Cortex of kidney (tissue), 1 donor: ENCODE data around the gene CYTH1.

Experiments used
- DNase-seq: peaks from one replicate; lab custom pipeline; 2025; lab: John Stamatoyannopoulos, UW

The CYTH1 gene

DNA sequence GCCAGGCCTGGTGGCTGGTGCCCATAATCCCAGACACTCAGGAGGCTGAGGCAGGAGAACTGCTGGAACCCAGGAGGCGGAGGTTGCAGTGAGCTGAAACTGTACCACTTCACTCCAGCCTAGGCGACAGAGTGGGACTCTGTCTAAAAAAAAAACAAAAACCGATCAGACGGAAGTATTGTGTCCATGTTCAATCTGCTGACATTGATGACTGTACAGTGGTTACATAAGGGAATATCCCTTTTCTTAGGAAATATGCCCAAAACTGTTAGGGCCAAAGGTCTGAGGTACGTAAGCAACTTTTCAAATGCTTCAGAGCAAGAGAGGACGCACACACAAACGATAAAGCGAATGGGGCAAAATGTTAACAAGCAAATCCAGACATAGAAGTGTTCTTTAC lies 135.0 kb downstream of the CYTH1 start:
- DNase-seq: no peak

DNA sequence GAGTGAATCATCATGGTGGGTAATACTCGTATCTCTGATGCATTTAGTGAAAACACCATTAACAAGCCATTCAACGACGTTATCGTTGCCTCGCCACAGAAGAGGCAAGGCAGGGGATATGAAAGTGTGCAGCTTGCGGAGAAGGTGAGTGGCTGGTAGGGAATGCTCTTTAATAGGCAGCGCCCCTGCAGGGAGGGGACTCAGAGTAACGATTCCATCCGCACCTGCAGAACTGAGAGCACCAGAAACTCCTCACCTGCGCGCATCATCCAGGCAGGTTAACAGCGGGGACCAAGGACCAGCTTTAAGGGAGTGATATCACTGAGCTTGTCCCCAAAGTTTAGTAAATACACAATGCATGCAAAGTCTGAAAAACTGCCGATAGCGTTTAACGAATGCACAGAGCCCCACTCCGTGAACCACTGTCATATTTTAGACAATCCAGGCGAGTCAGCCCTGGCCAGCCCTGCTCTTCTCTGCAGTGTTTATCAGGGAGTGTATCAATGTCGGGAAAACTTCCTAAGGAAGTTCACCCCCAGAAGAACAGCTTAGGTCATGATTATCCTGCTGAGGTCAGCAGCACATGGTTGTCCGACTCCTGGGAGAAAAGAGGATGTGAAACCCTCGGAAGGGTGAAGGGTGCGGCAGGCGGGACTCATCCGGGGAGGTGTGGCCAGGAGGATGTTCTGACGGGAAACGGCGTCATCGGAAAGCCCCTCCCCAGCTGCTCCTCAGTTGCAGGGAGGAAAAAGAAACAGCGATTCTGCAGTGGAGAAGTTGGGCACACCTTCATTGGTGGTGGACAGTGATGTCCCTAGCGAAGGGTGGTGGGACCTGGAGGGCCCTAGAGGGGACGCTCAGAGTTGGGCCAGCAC lies 136.4 kb downstream of the CYTH1 start:
- no peak for DNase-seq

DNA sequence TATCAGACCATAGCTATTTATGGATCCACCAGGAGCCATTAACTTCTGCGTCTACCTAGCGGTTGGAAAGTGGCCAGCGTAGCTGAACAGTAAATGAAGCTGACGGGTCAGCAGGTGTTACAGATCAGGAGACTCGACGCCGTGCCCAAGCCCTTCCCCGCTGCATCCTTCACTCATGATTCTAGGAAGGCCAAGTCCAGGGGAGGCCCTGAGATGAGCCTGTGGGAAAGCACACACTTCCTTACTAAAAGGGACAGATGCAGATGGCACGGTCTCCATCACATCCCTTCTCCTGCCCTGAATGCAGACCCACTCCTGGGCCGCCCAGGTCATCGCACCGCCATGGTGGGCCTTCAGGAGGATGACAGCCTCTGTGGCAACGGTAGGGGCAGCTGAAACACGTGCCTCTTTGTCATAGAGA lies 137.1 kb downstream of the CYTH1 start:
- DNase-seq: no peak

DNA sequence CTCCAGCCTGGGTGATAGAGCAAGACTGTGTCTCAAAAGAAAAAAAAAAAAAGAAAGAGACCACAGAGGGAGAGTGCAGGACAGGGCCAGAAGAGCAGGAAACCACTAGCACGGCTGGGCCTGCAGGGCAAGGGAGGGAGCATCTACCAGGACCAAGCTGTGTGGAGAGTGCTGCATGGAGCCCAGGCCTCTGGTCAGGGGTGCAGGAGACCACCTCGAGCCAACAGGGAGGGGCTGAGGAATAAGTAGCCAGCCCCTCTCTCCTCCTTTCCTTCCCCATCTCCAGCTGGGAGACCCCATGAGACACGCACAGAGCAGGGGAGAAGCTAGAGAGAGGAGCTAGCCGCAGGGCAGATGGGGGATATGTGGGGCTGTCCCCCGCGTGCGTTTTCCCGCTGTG lies 137.8 kb downstream of the CYTH1 start:
- no peak for DNase-seq

DNA sequence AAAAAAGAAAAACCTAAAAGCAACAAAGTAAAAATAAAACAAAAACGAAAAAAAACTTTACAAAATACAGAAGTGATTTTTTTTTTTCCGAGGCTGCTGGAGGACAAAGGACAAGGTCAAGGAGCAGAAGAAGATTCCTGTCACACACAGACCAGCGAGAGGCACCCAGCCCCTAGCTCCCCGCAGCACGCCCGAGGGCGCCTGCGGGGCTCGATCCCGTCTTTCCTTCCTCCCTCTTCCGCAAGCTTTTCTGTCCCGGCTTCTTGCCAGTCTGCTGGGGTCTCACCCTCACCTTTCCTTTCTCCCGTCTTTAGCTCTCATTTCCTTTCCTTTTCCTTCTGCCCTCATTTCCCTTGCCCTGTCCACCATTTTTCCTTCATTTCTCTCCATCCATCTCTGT lies 138.7 kb downstream of the CYTH1 start:
- DNase-seq: no peak

DNA sequence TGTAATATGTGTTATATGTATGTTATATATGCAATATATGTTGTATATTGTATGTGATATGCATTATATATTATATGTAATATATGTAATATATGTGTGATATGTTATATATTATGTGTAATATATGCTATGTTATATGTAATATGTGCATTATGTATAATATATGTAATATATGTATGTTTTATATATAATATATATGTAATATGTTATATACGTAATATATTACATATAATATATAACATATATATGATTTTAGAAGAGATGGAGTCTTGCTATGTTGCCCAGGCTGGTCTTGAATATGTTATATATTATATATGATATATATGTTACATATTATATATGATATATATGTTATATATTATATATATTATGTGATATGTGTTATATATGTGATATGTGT lies 139.4 kb downstream of the CYTH1 start:
- no peak for DNase-seq

GRCh38 chr17:78641666-78642065 lies 140.4 kb downstream of the CYTH1 start:
- DNase-seq: no peak

- no peak for DNase-seq
Measured at GRCh38 chr17:78641243-78641642, 140.8 kb downstream of the CYTH1 start.

DNA sequence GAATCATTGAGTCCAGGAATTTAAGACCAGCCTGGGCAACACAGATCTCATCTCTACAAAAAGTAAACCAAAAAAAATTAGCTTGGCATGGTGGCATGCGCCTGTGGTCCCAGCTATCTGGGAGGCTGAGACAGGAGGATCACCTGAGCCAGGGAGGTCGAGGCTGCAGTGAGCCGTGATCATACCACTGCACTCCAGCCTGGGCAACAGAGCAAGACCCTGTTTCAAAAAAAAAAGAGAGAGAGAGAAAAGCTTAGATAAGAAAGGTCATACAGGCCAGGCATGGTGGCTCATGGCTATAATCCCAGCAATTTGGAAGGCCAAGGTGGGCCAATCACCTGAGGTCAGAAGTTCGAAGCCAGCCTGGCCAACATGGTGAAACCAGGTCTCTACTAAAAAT lies 141.4 kb downstream of the CYTH1 start:
- DNase-seq: no peak

DNA sequence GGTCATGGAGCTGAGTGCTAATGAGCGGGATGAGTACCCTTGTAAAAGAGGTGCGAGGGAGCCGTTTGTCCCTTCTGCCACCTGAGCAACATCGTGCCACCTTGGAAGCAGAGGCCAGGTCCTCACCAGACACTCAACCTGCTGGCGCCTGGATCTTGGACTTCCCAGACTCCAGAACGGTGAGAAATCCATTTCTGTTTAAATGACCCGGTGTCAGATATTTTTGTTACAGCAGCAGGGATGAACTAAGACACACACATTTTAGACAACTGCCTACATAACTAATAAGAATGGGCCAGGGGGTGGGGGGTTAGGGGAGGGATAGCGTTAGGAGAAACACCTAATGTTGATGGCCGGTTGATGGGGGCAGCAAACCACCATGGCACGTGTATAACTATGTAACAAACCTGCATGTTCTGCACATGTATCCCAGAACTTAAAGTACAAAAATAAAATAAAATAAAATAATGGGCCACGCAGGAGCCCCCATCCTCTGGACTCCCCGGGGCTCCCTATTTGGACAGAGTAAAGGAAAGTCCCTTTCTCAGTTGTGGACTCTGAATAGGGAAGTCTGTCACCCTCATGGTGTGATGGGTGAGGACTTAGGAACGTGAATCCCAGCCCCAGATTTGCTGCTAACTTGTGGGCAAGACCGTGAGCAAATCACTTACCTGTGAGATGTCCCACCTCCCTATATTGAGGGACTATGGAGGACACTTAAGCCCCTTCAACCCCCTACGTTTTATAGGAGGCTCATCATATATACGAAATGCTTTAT lies 144.2 kb downstream of the CYTH1 start:
- DNase-seq: no peak

DNA sequence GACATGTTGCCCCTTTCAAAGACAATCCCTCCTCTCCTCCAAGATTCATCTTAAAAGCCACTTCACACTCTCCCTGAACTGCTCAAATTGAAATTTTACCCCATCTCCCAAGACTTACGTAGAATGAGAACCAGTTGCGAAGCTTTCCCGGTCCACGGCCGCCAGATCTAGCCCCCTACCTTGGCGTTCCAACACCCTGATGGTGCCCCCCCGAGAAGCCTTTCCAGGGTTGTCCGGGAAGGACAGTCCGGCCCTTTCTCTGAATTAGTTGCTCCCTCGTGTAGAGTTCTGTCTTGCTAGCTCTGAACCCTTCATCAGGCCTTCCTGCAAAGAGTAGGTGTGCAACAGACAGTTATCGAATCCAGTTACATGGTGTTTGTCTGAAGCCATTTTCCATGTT lies 144.9 kb downstream of the CYTH1 start:
- DNase-seq: no peak

GRCh38 chr17:78634154-78634553 lies 147.9 kb downstream of the CYTH1 start:
- no peak for DNase-seq

GRCh38 chr17:78629436-78629995 lies 152.6 kb downstream of the CYTH1 start:
- DNase-seq: no peak

- no peak for DNase-seq
Measured at GRCh38 chr17:78628547-78629435, 153.3 kb downstream of the CYTH1 start.

GRCh38 chr17:78624324-78625151 lies 157.5 kb downstream of the CYTH1 start:
- DNase-seq: no peak
